ENCODE results near the gene PDZRN4.
"Not testable (repeated sequence)": the region's sequence is repeated elsewhere in the genome, so short reads cannot be mapped to it uniquely, and the experiment has no call there.

The PDZRN4 gene

GRCh38 chr12:41217727-41218126 lies 29.6 kb downstream of the PDZRN4 start:
- no peak for DNase-seq

DNA sequence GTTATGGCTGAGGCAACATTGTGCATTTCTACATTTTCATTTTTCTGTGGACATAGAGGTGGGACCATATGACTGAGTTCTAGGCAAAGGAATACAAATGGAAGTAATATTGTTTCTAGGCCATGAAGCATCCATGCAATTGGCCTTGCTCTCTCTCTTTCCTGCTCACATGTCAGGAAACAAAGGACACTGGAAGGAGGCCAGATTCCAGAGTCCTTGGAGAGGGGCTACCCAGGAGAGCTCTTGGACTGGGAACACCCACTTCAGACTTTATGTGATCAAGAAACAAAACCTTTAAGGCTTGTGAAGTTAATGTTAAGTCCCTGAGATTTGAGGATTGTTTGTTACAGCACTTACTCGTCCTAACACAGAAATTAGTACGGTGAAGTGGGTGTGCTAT lies 32.8 kb downstream of the PDZRN4 start:
- DNase-seq: no peak

- DNase-seq: no peak
Measured at GRCh38 chr12:41221491-41221890, 33.4 kb downstream of the PDZRN4 start.

GRCh38 chr12:41223600-41223999 lies 35.5 kb downstream of the PDZRN4 start:
- no peak for DNase-seq

DNA sequence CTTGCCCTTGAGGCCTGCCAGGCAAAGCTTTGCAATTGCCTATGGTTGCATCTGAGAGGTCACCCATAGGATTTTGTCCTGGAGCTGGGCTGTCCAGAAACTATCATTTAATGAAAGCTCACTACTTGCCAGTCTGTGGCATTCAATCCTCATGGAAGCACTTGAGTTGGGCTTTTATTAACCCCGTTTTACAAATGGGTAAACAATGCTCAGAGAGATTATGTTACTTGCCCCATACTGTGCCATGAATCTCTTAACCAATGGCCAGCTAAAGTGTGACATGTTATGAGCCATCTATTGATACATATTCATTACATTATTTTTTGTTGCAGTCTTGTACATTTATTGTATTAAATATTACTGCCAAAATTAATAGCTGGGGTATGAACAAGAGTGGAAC lies 35.9 kb downstream of the PDZRN4 start:
- no peak for DNase-seq

DNA sequence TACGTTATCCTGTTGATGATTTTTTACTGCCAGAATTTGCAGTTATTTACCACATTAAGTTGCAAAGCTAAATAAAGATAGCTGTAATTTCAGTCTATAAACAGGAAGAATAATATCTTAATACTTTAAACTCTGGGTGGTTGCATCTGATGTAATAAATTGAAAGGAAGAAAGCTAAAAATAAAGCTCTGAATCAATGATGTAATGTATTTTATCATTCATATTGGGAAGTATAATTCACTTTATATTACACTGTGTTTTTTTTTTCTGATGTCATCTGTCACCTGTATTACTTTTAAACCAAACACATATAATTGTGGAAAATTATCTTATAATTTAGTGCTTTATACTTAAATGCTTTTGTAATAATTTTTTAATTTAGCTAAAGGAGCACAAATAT lies 37.1 kb downstream of the PDZRN4 start:
- no peak for DNase-seq

GRCh38 chr12:41228066-41228820 lies 40.1 kb downstream of the PDZRN4 start:
- no peak for DNase-seq

- no peak for DNase-seq
Measured at GRCh38 chr12:41230756-41231155, 42.6 kb downstream of the PDZRN4 start.

- DNase-seq: no peak
Measured at GRCh38 chr12:41234692-41235091, 46.6 kb downstream of the PDZRN4 start.

DNA sequence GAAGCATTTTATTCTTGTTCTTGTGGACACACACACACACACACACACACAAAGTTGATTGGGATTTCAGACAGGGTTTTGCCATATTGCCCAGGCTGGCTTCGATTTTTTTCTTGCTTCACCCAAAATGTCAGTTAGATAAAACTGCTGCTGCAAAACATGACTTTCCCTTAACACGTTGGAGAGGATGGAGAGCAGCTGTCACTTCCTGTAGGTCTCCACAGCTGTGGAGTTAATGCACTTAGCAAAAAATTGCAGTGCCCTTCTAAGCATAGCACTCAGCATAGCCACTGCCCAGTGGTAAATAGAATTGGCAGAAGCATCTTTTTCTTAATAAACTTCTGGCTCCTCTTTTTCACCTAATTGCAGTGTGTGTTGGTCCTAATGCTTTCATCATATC lies 54.5 kb downstream of the PDZRN4 start:
- DNase-seq: no peak

GRCh38 chr12:41248391-41248790 lies 60.3 kb downstream of the PDZRN4 start:
- DNase-seq: no peak

DNA sequence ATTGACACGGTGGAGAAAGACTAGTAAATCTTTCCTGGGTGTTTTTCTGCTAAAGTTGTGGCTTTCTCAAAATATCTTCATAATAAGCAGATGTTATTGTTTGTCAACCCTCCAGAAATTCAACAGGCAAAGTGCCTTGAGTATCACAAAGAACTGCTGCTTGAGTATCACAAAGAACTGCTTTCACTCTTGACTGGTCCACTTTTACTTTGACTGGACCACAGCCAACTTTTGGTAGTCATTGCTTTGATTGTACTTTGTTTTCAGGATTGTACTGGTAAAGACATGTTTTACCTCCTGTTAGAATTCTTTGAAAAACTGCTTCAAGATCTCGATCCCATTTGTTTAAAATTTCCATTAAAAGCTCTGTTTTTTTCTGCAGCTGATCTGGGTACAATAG lies 62.6 kb downstream of the PDZRN4 start:
- no peak for DNase-seq

DNA sequence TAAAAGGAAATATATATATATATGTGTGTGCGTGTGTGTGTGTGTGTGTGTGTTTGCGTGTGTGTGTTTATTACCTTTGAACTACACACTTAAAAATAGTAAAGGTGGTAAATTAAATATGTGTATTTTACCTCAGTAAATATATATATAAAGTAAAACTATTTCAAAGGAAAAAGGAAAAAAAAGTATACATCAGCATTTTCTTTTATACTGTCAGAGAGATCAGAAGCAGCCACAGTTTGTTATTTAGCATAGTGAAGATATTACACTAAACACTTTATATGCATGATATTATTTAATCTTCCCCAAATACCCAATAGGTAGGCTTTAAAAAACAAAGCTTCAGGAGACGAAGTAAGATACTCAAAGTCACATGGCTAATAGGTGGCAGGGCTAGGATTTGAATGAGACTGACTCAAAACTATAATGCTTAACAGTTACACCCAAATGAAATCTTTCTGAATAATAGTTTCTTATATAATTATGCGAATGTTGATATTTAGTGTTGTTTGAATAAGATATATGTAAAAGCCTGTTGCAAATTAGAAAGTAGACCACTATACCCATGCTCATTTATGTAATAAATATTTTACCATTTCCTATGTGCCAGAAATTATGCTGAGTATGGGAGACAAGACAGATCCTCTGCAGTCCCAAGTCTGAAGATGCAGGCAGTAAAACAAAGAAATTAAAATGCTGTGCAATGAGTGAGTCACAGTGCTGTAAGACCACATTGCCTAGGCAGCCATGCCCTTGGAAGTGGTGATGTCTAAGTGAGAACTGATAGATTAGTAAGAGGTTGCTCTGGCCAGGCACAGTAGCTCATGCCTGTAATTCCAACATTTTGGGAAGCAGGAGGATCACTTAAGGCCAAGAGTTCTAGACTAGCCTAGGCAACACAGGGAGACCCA lies 66.1 kb downstream of the PDZRN4 start:
- no peak for DNase-seq

DNA sequence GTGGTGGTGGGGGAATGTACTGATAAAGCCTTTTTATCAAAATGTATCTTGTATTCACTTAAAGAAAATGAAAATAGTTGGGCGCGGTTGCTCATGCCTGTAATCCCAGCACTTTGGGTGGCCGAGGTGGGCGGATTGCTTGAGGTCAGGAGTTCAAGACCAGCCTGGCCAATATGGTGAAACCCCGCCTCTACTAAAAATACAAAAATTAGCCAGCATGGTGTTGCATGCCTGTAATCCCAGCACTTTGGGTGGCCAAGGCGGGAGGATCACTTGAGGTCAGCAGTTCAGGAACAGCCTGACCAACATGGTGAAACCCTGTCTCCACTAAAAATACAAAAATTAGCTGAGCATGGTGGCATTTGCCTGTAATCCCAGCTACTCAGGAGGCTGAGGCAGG lies 75.1 kb downstream of the PDZRN4 start:
- not testable (repeated sequence) for DNase-seq

DNA sequence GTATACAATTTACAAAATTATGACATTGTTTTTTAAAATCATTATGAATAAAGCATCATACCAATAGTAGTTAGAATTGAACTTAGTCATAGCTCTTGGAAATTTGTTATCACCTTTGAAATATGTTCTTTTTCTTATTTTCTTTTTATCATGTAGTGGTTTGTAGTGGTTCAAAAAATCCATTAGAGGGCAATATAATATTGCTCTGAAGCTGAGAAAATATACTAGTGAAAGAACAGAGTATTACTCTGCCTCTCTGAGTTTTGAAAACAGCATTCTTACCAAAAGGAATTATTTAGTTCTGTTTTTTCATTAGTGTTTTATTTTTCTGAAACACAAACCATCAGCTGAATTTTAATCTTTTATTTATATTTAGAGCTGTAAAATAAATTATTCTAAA lies 76.2 kb downstream of the PDZRN4 start:
- DNase-seq: no peak

DNA sequence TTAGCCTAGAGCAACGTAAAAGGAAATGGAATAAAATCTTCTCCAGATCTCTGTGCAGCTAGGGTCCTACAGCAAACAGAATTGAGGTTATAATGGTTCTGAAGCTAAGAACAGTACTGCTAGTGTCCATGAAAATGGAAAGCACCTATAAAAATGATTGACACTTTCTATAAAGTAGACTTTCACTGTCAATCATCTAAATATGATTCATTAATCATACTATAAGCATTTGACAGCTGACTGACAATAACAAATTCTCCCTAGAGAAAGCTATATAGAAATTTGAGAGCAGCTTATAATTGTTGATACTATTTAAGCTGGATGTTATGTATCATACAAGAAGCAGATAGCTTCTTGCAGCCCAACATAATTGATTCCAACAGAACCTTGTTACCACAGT lies 80.9 kb downstream of the PDZRN4 start:
- no peak for DNase-seq

DNA sequence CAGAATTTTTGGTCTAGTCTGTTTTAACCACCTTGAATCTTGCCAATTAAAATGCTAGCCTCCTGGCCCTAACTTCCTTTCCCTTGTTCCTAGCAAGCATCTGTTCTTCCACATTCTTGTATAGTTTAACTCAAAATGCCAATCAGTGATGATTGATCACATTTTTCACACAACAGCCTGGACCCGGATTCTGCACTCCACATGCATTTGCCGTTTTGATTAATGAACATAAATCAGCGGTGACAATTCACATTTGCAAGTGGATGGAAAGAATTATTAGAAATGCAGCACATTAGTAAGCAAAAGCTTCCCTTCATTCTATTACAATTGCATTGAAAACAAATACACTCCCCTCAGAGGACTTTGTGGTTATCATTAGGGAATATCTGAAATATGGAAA lies 83.4 kb downstream of the PDZRN4 start:
- no peak for DNase-seq

DNA sequence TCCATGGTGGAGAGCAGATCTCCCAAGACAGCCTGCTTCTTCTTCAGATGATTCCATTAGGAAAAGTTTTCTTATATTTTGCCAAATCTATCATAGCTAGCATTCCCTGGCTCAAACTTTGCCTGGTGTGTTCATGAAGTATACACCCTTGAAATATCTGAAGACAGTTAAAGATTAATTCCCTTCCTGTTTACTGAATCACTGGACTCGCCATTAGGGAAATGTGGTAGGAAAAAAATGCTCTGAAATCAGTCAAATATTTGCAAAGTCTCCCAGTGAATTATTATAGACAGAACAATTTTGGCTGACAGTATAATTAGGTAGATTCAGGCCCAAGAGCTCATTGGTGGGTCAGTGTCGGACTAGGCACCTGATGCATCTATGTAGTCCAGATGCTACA lies 86.5 kb downstream of the PDZRN4 start:
- DNase-seq: no peak

DNA sequence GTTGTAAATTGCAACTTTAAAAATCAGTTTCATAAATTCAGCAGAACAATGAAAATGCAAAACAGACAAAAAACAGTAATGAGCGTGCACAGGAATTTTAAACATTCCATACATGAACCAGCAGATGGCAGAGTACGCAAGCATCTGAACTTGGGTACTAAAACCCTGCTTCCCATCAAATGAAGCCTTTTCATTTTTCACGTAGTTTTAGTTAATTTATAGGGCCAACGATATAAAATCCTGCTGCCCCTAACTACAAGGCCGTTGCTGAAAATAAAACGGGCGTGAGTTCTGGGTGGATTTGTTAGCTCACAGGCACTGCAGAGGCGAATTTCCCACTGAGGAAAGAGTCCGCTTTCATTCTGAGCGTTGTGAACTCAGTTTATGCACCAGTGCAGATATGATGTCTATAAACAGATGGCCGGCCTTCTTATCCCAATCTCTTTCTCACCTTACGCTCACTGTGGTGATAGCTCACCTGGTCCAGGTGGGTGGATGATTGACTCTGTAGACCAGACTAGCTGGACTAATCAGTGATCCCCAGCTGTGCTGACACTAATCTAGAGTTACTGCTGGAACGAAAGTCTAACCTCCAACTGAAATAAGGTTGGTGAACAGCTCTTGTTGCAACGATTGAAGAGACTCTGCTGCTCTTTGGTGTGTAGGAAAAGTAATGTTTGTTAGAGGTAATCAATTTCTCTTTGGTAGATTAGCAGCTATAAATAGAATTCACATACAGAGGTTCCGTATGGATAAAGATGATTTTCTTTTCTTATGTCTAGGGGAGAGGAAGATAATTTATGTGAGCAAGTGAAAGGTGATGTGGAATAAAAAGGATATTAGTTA lies 89.2 kb downstream of the PDZRN4 start:
- peak in 1 of 2 donors; percentile 5 for DNase-seq

GRCh38 chr12:41277946-41278267 lies 89.8 kb downstream of the PDZRN4 start:
- no peak for DNase-seq

DNA sequence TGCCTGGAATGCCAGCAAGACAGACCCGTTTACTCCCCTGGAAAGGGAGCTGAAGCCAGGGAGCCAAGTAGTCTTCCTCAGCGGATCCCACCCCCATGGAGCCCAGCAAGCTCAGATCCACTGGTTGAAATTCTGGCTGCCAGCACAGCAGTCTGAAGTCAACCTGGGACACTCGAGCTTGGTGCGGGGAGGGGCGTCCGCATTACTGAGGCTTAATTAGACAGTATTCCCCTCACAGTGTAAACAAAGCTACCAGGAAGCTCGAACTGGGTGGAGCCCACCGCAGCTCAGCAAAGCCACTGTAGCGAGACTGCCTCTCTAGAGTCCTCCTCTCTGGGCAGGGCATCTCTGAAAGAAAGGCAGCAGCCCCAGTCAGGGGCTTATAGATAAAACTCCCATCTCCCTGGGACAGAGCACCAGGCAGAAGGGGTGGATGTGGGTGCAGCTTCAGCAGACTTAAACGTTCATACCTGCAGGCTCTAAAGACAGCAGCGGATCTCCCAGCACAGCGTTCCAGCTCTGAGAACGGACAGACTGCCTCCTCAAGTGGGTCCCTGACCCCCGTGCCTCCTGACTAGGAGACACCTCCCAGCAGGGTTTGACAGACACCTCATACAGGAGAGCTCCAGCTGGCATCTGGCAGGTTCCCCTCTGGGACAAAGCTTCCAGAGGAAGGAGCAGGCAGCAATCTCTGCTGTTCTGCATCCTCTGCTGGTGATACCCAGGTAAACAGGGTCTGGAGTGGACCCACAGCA lies 92.4 kb downstream of the PDZRN4 start:
- DNase-seq: not testable (repeated sequence)

- DNase-seq: not testable (repeated sequence)
Measured at GRCh38 chr12:41285470-41285869, 97.3 kb downstream of the PDZRN4 start.

DNA sequence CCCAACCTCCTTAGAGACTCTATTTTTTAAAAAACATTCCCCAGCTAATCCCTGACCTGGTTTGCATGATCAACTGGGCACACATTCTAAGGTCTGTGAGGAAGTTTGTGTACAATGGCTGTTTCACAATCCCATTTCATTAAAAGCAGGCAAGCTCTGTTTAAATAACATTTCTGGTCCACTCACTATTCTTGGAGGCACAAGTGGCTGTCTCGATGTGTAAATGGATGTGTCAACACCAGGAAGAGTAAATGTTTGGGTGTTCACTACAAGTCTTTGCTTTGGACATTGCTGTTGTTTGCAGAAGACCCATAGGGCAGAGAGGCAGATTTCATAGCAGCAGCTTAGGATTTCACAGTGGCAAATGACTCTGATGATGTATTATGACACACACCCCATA lies 98.3 kb downstream of the PDZRN4 start:
- no peak for DNase-seq

Measured in stimulated activated CD4-positive, alpha-beta T cell treated with anti-CD3 and anti-CD28 coated beads, Interleukin-2, amount 100 ng/mL, for 24 hours (primary cell).